OCI-LY7 (cell line): ENCODE measurements around the gene CCDC74B. TPM values are rescaled to one million over a fixed set of nuclear protein-coding genes. Genes with fewer than 3 reads are reported as not detected.
"Not testable (repeated sequence)": the region's sequence is repeated elsewhere in the genome, so short reads cannot be mapped to it uniquely, and the experiment has no call there.

ENCODE experiments used
- BruUV-seq: library from RNA; stranded (reverse); fragments of 400-500 nt; replicated peaks from 2 replicates; lab custom pipeline; 2021; lab: Mats Ljungman, UMichigan
- CTCF ChIA-PET: fragments of 300-600 bp; sonication (Branson Sonifier 250); formaldehyde crosslinking; loops from one replicate; lab custom pipeline; 2022; ENCODE audit warnings: antibody characterized with exemption; ENCODE audit not compliant: unreplicated experiment; lab: Charles Lee
- POLR2A ChIA-PET: fragments of 300-600 bp; sonication (Branson Sonifier 250); formaldehyde crosslinking; loops from one replicate; lab custom pipeline; 2022; ENCODE audit warnings: antibody characterized with exemption; lab: Charles Lee
- DNase-seq: peaks from one replicate; pipeline ENCODE4 v3.0.0-alpha.2; 2015; ENCODE audit warnings: low spot score
- H2AFZ ChIP-seq: fragments of 200-600 bp; sonication (generic), shearing (Covaris generic); 2 replicates; pipeline ENCODE4 v1.6.1; 2014; ENCODE audit warnings: mild to moderate bottlenecking, antibody characterized with exemption, low read length, moderate library complexity
- H3K27ac ChIP-seq: fragments of 200-600 bp; sonication (generic); 2 replicates; pipeline ENCODE4 v1.5.1; 2014; ENCODE audit warnings: mixed run types, low read depth, mild to moderate bottlenecking, moderate library complexity, low read length, inconsistent platforms; ENCODE audit not compliant: poor library complexity, severe bottlenecking
- H3K36me3 ChIP-seq: fragments of 200-600 bp; sonication (generic); 2 replicates; pipeline ENCODE4 v1.6.1; 2014; ENCODE audit warnings: mild to moderate bottlenecking, antibody characterized with exemption, low read length, moderate library complexity, mixed read lengths; ENCODE audit not compliant: insufficient read depth
- H3K4me1 ChIP-seq: fragments of 200-600 bp; sonication (generic); 2 replicates; pipeline ENCODE4 v1.5.1; 2014; ENCODE audit warnings: mild to moderate bottlenecking, low read length; ENCODE audit not compliant: insufficient read depth, poor library complexity, severe bottlenecking
- H3K4me2 ChIP-seq: fragments of 200-600 bp; sonication (generic); 2 replicates; pipeline ENCODE4 v1.6.1; 2014; ENCODE audit warnings: mild to moderate bottlenecking, low read length
- H3K4me3 ChIP-seq: fragments of 200-600 bp; sonication (generic); 2 replicates; pipeline ENCODE4 v1.5.1; 2014; ENCODE audit warnings: mild to moderate bottlenecking, low read depth, low read length; ENCODE audit not compliant: poor library complexity, severe bottlenecking
- H3K79me2 ChIP-seq: fragments of 200-600 bp; sonication (generic); 2 replicates; pipeline ENCODE4 v1.6.1; 2016; ENCODE audit warnings: low read depth, mild to moderate bottlenecking, low read length, moderate library complexity, mixed read lengths; ENCODE audit not compliant: insufficient read depth
- H3K9me2 ChIP-seq: fragments of 200-600 bp; sonication (generic); 2 replicates; pipeline ENCODE4 v1.6.1; 2016; ENCODE audit warnings: mild to moderate bottlenecking, low read length, mixed read lengths; ENCODE audit not compliant: insufficient read depth
- H3K9me3 ChIP-seq: fragments of 200-600 bp; sonication (generic); 2 replicates; pipeline ENCODE4 v1.6.1; 2014; ENCODE audit warnings: mild to moderate bottlenecking, mixed run types, low read length, mixed read lengths
- H4K20me1 ChIP-seq: fragments of 200-600 bp; sonication (generic); 2 replicates; pipeline ENCODE4 v1.6.1; 2014; ENCODE audit warnings: mild to moderate bottlenecking, antibody characterized with exemption, low read length, moderate library complexity, mixed read lengths; ENCODE audit not compliant: insufficient read depth
- intact Hi-C: fragments of 100-400 bp; cut with micrococcal nuclease; formaldehyde crosslinking; loops from one replicate; pipeline ENCODE4 v1.10.0; 2022; ENCODE audit not compliant: unreplicated experiment
- small RNA-seq: library from RNA; depleted of rRNA; stranded (forward); fragments of <200 nt; gene quantifications from one replicate; pipeline ENCODE3, GENCODE V24; 2014
- total RNA-seq, 2 experiments: library from RNA; depleted of rRNA in 1 of 2; stranded (reverse); fragments of >200 nt in 1 of 2; shearing (Covaris generic) in 1 of 2; gene quantifications; 2 replicates each; pipeline ENCODE4 v1.2.3, GENCODE V29; 2014 to 2022

CCDC74B gene
- total RNA-seq, 2 experiments from 2014 or later = 2.4 to 2.6 TPM

DNA sequence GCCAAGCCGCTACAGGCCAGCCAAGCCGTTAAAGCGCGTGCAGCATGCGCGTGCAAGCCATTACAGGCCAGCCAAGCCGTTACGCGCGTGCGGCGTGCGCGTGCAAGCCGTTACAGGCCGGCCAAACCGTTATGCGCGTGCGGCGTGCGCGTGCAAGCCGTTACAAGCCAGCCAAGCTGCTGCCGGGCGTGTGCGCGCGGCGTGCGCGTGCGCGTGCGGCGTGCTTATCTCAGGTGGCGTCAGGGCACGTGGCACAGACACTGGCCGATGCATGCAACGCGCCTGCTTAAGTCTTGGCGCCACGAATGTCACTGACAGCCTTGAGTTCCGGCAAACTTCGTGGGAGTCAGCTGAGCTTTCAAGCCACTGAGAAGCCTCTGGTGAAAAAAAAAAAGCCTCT is 24.0 kb downstream of the CCDC74B start:
- H3K9me3 ChIP-seq, intact Hi-C loops, H4K20me1 ChIP-seq, H3K4me2 ChIP-seq, H2AFZ ChIP-seq, H3K9me2 ChIP-seq, H3K36me3 ChIP-seq, BruUV-seq, H3K4me3 ChIP-seq, CTCF ChIA-PET, H3K27ac ChIP-seq, H3K79me2 ChIP-seq, H3K4me1 ChIP-seq, POLR2A ChIA-PET, DNase-seq: not testable (repeated sequence)

DNA sequence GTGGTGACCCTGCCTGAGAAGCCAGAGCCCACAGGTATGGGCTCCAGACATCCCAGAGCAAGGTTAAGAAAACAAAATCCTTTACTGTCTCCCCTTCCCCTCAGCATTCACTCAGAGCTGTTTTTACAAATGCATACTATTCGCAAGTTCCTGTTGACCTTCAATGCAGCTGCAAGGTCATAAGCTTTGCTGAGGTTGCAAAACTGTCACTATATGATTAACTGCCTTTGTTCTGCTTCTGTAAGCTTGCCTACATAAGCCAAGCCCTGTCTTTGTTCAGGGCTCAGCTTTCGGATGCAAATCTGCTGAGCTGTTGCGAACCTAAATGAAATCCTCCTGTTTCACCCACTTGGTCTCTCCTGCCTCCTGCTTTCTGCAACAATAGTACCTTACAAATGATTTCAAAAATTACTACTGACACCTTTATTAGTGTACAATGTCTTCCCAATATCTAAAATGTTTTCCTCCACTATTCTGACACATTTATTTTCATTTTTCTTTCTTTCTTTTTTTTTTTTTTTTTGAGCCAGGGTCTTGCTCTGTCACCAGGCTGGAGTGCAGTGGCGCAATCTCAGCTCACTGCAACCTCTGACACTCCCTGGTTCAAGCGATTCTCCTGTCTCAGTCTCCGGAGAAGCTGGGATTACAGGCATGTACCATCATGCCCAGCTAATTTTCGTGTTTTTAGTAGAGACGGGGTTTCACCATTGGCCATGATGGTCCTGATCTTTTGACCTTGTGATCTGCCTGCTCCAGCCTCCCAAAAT is 42.1 kb downstream of the CCDC74B start:
- H3K4me1 ChIP-seq, H3K27ac ChIP-seq, intact Hi-C loops, H3K4me3 ChIP-seq, POLR2A ChIA-PET, H3K9me2 ChIP-seq, H3K4me2 ChIP-seq, BruUV-seq, CTCF ChIA-PET, H3K36me3 ChIP-seq, H2AFZ ChIP-seq, DNase-seq, H3K9me3 ChIP-seq, H4K20me1 ChIP-seq, H3K79me2 ChIP-seq: not testable (repeated sequence)

Small RNA genes within 50 kb of the gene (small RNA-seq; reads per million reads assigned to genes)
- not detected for gene RNU6-1049P

Other genes with a start within 250 kb of the CCDC74B start
- not detected in 2 replicates for gene RAB6C, start 165.4 kb downstream of the CCDC74B start, total RNA-seq (2014; rRNA removed; shearing (Covaris generic))
- gene RAB6C, start 165.4 kb downstream of the CCDC74B start, total RNA-seq (2022) = not detected in 2 replicates
- gene POTEF, start 15.9 kb downstream of the CCDC74B start, total RNA-seq (2014; rRNA removed; shearing (Covaris generic)) = not detected in 2 replicates
- gene POTEF, start 15.9 kb downstream of the CCDC74B start, total RNA-seq (2022) = not detected in 2 replicates
- gene SMPD4, start 36.5 kb upstream of the CCDC74B start, total RNA-seq (2014; rRNA removed; shearing (Covaris generic)) = 52.0 and 61.9 TPM in 2 replicates
- 93.8 and 95.1 TPM in 2 replicates for gene SMPD4, start 36.5 kb upstream of the CCDC74B start, total RNA-seq (2022)
- gene MZT2B, start 37.1 kb upstream of the CCDC74B start, total RNA-seq (2014; rRNA removed; shearing (Covaris generic)) = 591 and 617 TPM in 2 replicates
- 474 and 494 TPM in 2 replicates for gene MZT2B, start 37.1 kb upstream of the CCDC74B start, total RNA-seq (2022)
- not detected in 2 replicates for gene TUBA3E, start 53.3 kb upstream of the CCDC74B start, total RNA-seq (2014; rRNA removed; shearing (Covaris generic))
- gene TUBA3E, start 53.3 kb upstream of the CCDC74B start, total RNA-seq (2022) = not detected in 2 replicates
- gene IMP4, start 197.8 kb upstream of the CCDC74B start, total RNA-seq (2014; rRNA removed; shearing (Covaris generic)) = 265 and 266 TPM in 2 replicates
- 314 and 327 TPM in 2 replicates for gene IMP4, start 197.8 kb upstream of the CCDC74B start, total RNA-seq (2022)
- 96.6 and 107 TPM in 2 replicates for gene PTPN18, start 210.9 kb upstream of the CCDC74B start, total RNA-seq (2014; rRNA removed; shearing (Covaris generic))
- gene PTPN18, start 210.9 kb upstream of the CCDC74B start, total RNA-seq (2022) = 309 and 363 TPM in 2 replicates